Parathyroid adenoma (tissue), 2 donors: ENCODE measurements around the gene KLB.

Source experiments
- H2AFZ ChIP-seq: fragments of 300-600 bp; sonication (generic); one replicate; pipeline ENCODE4 v1.7.0; 2017; ENCODE audit warnings: antibody characterized with exemption, mild to moderate bottlenecking
- H3K27ac ChIP-seq: fragments of 300-600 bp; sonication (generic); one replicate; pipeline ENCODE4 v1.7.0; 2017
- H3K27me3 ChIP-seq: fragments of 300-600 bp; sonication (generic); one replicate; pipeline ENCODE4 v1.7.0; 2017; ENCODE audit warnings: low read length; ENCODE audit not compliant: control insufficient read depth, insufficient read depth
- H3K36me3 ChIP-seq: fragments of 300-600 bp; sonication (generic); one replicate; pipeline ENCODE4 v1.7.0; 2017; ENCODE audit warnings: low read length; ENCODE audit not compliant: control insufficient read depth, insufficient read depth
- H3K4me1 ChIP-seq: fragments of 300-600 bp; sonication (generic); one replicate; pipeline ENCODE4 v1.7.0; 2017; ENCODE audit warnings: control low read depth
- H3K4me2 ChIP-seq: fragments of 300-600 bp; sonication (generic); one replicate; pipeline ENCODE4 v1.7.0; 2017; ENCODE audit warnings: low read length
- H3K4me3 ChIP-seq: fragments of 300-600 bp; sonication (generic); one replicate; pipeline ENCODE4 v1.7.0; 2017; ENCODE audit warnings: low read depth, low read length
- H3K79me2 ChIP-seq: fragments of 300-600 bp; sonication (generic); one replicate; pipeline ENCODE4 v1.7.0; 2017; ENCODE audit warnings: control low read depth
- H3K9ac ChIP-seq: fragments of 300-600 bp; sonication (generic); one replicate; pipeline ENCODE4 v1.7.0; 2017; ENCODE audit warnings: mild to moderate bottlenecking
- H3K9me3 ChIP-seq: fragments of 300-600 bp; sonication (generic); one replicate; pipeline ENCODE4 v1.7.0; 2017; ENCODE audit warnings: low read length; ENCODE audit not compliant: control insufficient read depth
- CTCF ChIP-seq: fragments of 300-600 bp; sonication (generic); IDR thresholded peaks from one replicate; pipeline ENCODE4 v1.7.0; 2017; ENCODE audit warnings: antibody characterized with exemption, mild to moderate bottlenecking
- donor health status: primary hyperparathyroidism.

KLB gene

GRCh38 chr4:39480251-39480650 lies 73.5 kb downstream of the KLB start:
- Histone ChIP-seq H3K9me3 (no peaks in the 10 kb centered on the region), H3K79me2 (no peaks in the 10 kb centered on the region), H3K9ac (no peak overlapping the region), H3K36me3 (no peaks in the 10 kb centered on the region), H3K4me1 (no peaks in the 10 kb centered on the region), H3K27ac (no peak overlapping the region), H3K4me3 (no peak overlapping the region), H3K4me2 (no peak overlapping the region), H2AFZ (no peak overlapping the region), H3K27me3 (no peaks in the 10 kb centered on the region)
- TF ChIP-seq CTCF = no peak

GRCh38 chr4:39480902-39481695 lies 74.4 kb downstream of the KLB start:
- no peak overlapping the region for H3K9ac ChIP-seq
- no peaks in the 10 kb centered on the region for H3K36me3 ChIP-seq
- H3K4me1 ChIP-seq = no peaks in the 10 kb centered on the region
- no peaks in the 10 kb centered on the region for H3K9me3 ChIP-seq
- H2AFZ ChIP-seq = no peak overlapping the region
- H3K79me2 ChIP-seq = no peaks in the 10 kb centered on the region
- H3K4me3 ChIP-seq = no peak overlapping the region
- H3K27ac ChIP-seq = no peak overlapping the region
- no peak overlapping the region for H3K4me2 ChIP-seq
- H3K27me3 ChIP-seq = no peaks in the 10 kb centered on the region
- TF ChIP-seq CTCF = no peak

GRCh38 chr4:39484582-39485272 lies 78.0 kb downstream of the KLB start:
- Histone ChIP-seq H3K4me1 (no peaks in the 10 kb centered on the region), H3K4me3 (no peak overlapping the region), H3K27ac (no peak overlapping the region), H3K9ac (no peak overlapping the region), H3K27me3 (no peaks in the 10 kb centered on the region), H3K36me3 (no peaks in the 10 kb centered on the region), H3K9me3 (no peaks in the 10 kb centered on the region), H3K79me2 (no peaks in the 10 kb centered on the region), H3K4me2 (no peak overlapping the region), H2AFZ (no peak overlapping the region)
- TF ChIP-seq CTCF = no peak

- H3K9ac ChIP-seq = no peak overlapping the region
- TF ChIP-seq CTCF = no peak
- no peak overlapping the region for H3K4me3 ChIP-seq
- no peaks in the 10 kb centered on the region for H3K79me2 ChIP-seq
- no peak overlapping the region for H3K27ac ChIP-seq
- no peaks in the 10 kb centered on the region for H3K36me3 ChIP-seq
- no peaks in the 10 kb centered on the region for H3K27me3 ChIP-seq
- H2AFZ ChIP-seq = no peak overlapping the region
- no peaks in the 10 kb centered on the region for H3K9me3 ChIP-seq
- H3K4me1 ChIP-seq = no peaks in the 10 kb centered on the region
- no peak overlapping the region for H3K4me2 ChIP-seq
Observed at GRCh38 chr4:39486221-39486804, 79.6 kb downstream of the KLB start.
